Nephron progenitor cell (in vitro differentiated cells): ENCODE measurements around the gene SP2.
A peak's percentile ranks its signal among the peaks of the same experiment; 100 is the strongest.

Experiments used
- DNase-seq: peaks from one replicate; pipeline ENCODE4 v3.0.0; 2021
- H3K27ac Mint-ChIP-seq: 2 replicates; pipeline ENCODE4 v1.8.0; 2021; ENCODE audit warnings: mild to moderate bottlenecking, moderate library complexity, mixed read lengths
- H3K27me3 Mint-ChIP-seq: 2 replicates; pipeline ENCODE4 v1.8.0; 2021; ENCODE audit warnings: mild to moderate bottlenecking, low read depth, mixed read lengths; ENCODE audit not compliant: poor library complexity
- H3K36me3 Mint-ChIP-seq: 2 replicates; pipeline ENCODE4 v1.8.0; 2021; ENCODE audit warnings: low read depth, mixed read lengths
- H3K4me1 Mint-ChIP-seq: 2 replicates; pipeline ENCODE4 v1.8.0; 2021; ENCODE audit warnings: mixed read lengths
- H3K4me3 Mint-ChIP-seq: 2 replicates; pipeline ENCODE4 v1.8.0; 2021; ENCODE audit warnings: mild to moderate bottlenecking, moderate library complexity, mixed read lengths
- H3K9me3 Mint-ChIP-seq: 2 replicates; pipeline ENCODE4 v1.8.0; 2021; ENCODE audit warnings: mild to moderate bottlenecking, moderate library complexity, mixed read lengths
- CTCF ChIP-seq: fragments of 200-600 bp; sonication (generic); IDR thresholded peaks from 2 replicates; pipeline ENCODE4 v1.5.0; 2021; ENCODE audit warnings: antibody characterized with exemption

Gene SP2

DNA sequence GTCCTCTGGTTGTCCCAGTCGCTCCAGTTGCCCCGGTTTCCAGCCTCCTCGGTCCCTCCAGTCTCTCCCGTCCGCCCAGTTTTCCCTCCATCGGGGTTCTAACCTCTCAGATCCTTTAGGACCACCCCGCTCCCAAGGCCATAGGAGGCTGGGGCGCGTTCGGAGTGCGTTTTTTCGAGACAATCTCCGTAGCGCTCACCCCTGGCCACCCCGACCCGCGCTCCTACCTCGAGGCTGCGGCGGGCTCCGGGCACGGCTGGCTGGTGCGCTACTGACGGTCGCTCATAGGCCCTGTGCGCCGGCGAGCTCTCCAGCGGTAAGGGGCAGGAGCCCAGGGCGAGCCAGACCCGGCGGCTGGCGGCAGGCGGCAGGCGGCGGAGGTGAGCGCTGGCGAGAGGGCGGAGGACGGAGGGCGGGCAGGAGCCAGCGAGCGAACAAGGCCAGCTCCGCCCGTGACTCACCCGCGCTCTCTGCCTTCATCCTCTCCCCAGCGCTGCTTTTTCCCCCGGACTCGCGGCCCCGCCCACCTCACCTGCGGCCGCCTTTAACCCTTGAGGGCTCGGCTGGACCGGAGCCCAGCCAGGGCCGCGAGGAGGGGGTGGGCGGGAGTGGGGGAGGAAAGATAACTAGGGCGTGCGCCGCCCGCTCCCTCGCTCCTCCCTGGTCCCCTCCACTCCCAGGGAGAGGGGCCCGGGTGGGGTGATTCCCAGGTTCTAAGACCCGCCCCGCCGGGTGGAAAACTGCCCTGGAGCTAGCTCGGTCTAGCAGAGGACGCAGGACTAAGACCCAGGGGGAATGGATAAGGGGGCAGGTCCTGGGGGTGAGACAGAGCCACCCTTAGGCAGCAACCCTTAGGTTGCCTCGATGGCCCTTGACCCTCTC is 45.1 kb upstream of the SP2 start, which contains the start of gene SP6:
Gene SP6, minus strand, starts transcription at position 472 of the 882 bp plus-strand sequence. CDS start 2,734 bp downstream, outside the sequence.
- Mint-ChIP-seq H3K4me3 (peak within 1 kb of the TSS; percentile 85), H3K36me3 (no peaks in the 10 kb centered on the region), H3K27me3 (peaks cover 79% of the 10 kb centered on the region), H3K4me1 (peaks cover 85% of the 10 kb centered on the region), H3K9me3 (no peaks in the 10 kb centered on the region), H3K27ac (no peak within 1 kb of the TSS)
- no peak for TF ChIP-seq CTCF
- DNase-seq: peak; percentile 80

- Mint-ChIP-seq H3K4me1 (peaks cover 85% of the 10 kb centered on the region), H3K4me3 (peak overlapping the region; percentile 85), H3K27me3 (peaks cover 86% of the 10 kb centered on the region), H3K36me3 (no peaks in the 10 kb centered on the region), H3K27ac (no peak overlapping the region), H3K9me3 (no peaks in the 10 kb centered on the region)
- DNase-seq: no peak
- no peak for TF ChIP-seq CTCF
Observed at GRCh38 chr17:47851764-47852112, 44.3 kb upstream of the SP2 start.

DNA sequence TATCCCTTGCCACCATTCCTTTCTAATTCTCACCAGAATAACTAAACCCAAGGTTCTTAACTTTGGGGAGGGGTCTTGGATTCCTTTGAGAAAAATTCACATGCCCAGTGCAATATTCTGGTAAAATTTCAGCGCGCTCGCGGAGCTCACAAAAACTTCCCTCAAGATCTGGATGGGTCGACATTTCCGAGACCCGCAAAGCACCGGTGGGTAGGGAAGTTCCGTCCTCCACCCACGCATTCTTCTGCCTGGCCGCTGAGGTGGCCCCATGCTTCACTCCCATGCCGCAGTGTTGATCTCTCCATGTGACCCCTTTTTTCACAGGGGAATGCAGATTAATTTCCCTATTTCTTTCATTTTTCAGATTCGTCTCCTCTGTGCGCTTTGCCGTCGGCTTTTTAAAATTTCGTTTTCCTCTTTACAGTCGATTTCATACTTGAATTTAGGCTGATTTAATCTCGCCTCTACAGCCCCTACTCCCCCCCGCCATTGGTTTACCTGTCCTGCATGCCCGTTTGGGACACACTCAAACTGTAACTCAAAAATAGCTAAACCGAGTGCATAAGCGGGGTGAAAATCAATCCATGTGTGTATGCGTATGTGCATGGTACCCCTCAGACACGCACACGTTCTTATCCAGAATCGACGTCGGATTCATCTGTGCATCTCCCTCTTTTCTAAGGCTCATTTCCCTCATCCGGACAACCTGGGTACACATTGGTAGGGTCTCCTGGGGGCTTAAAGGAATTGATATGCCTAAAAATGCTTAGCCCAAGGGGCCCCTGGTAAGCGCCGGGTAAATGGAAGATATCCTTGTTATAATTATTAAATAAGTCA is 43.7 kb upstream of the SP2 start:
- Mint-ChIP-seq H3K9me3 (no peaks in the 10 kb centered on the region), H3K27ac (no peak overlapping the region), H3K27me3 (peaks cover 82% of the 10 kb centered on the region), H3K4me1 (peaks cover 85% of the 10 kb centered on the region), H3K36me3 (no peaks in the 10 kb centered on the region), H3K4me3 (peak overlapping the region; percentile 85)
- no peak for TF ChIP-seq CTCF
- DNase-seq: no peak

DNA sequence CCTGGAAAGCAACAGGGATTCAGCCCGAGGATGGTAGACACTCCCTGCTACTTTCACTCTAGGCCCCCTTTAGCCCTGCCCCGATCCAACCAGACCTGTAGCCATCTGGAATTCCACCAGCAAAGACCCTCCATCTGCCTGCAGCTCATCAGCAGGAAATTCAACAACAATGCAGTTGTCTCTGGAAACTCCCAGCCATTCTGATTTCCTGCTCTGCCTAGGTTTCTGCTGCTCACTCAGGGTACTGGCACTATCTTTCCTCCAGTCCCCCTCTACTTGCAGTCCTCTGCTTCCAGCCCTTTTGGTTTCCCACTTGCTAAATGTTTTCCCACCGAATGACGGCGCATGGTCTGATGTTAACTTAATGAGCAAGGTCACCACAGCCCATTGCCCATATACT is 42.4 kb upstream of the SP2 start:
- no peaks in the 10 kb centered on the region for H3K36me3 Mint-ChIP-seq
- peaks cover 91% of the 10 kb centered on the region for H3K4me1 Mint-ChIP-seq
- no peak overlapping the region for H3K4me3 Mint-ChIP-seq
- DNase-seq: no peak
- H3K9me3 Mint-ChIP-seq: no peaks in the 10 kb centered on the region
- H3K27ac Mint-ChIP-seq: no peak overlapping the region
- peaks cover 76% of the 10 kb centered on the region for H3K27me3 Mint-ChIP-seq
- TF ChIP-seq CTCF: no peak

DNA sequence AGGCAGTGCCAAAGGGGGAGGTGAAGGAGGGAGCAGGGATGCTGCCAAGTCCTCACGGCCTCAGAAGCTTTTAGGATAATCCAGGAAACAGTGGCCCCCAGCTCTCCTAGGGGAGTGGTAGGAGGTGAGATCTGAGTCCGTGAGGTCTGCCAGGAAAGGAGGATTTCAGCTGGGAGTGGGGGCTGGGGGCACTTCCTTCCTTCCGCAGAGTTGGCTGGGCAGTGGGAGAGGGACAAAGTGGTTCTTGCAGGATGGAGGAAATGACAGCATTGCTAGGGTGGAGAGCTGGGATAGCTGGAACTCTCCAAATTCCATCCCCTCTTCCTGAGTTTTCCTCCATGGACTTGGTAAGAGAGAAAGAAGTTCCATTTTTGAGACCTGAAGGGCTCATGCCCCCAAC is 40.3 kb upstream of the SP2 start:
- Mint-ChIP-seq H3K27ac (no peak overlapping the region), H3K36me3 (no peaks in the 10 kb centered on the region), H3K27me3 (peaks cover 61% of the 10 kb centered on the region), H3K9me3 (no peaks in the 10 kb centered on the region), H3K4me3 (no peak overlapping the region), H3K4me1 (peaks cover 90% of the 10 kb centered on the region)
- no peak for TF ChIP-seq CTCF
- no peak for DNase-seq
